NCI-H2029 (cell line): Measurements from ENCODE around the gene GFOD1.

Experiments used
- DNase-seq: peaks from one replicate; lab custom pipeline; 2025; lab: John Stamatoyannopoulos, UW

GFOD1 gene

GRCh38 chr6:13315896-13316295 lies 171.5 kb downstream of the GFOD1 start:
- DNase-seq = no peak

- no peak for DNase-seq
Observed at GRCh38 chr6:13314806-13315205, 172.6 kb downstream of the GFOD1 start.

- no peak for DNase-seq
Observed at GRCh38 chr6:13311155-13311554, 176.2 kb downstream of the GFOD1 start.

- DNase-seq = no peak
Observed at GRCh38 chr6:13308332-13308731, 179.1 kb downstream of the GFOD1 start.
